Calu3 (cell line): Measurements from ENCODE around the gene RASA2. TPM values are rescaled to one million over a fixed set of nuclear protein-coding genes. Genes with fewer than 3 reads are reported as not detected.
"Not testable (repeated sequence)": the region's sequence is repeated elsewhere in the genome, so short reads cannot be mapped to it uniquely, and the experiment has no call there.

ENCODE experiments used
- BruUV-seq: library from RNA; stranded (reverse); fragments of 400-500 nt; replicated peaks from 2 replicates; lab custom pipeline; 2021; lab: Mats Ljungman, UMichigan
- CTCF ChIA-PET: fragments of 300-600 bp; sonication (Branson Sonifier 250); formaldehyde crosslinking; loops from one replicate; lab custom pipeline; 2022; ENCODE audit warnings: antibody characterized with exemption; lab: Charles Lee
- DNase-seq: peaks from one replicate; pipeline ENCODE4 v3.0.0; 2022
- H3K27ac Mint-ChIP-seq: one replicate; pipeline ENCODE4 v1.8.0; 2022; ENCODE audit warnings: mixed read lengths; ENCODE audit not compliant: unreplicated experiment
- H3K27me3 Mint-ChIP-seq: one replicate; pipeline ENCODE4 v1.8.0; 2022; ENCODE audit warnings: mixed read lengths; ENCODE audit not compliant: unreplicated experiment
- H3K36me3 Mint-ChIP-seq: one replicate; pipeline ENCODE4 v1.8.0; 2022; ENCODE audit warnings: mild to moderate bottlenecking, moderate library complexity, mixed read lengths; ENCODE audit not compliant: insufficient read depth, unreplicated experiment
- H3K4me1 Mint-ChIP-seq: one replicate; pipeline ENCODE4 v1.8.0; 2022; ENCODE audit warnings: mild to moderate bottlenecking, low read depth, mixed read lengths; ENCODE audit not compliant: unreplicated experiment
- H3K4me3 Mint-ChIP-seq: one replicate; pipeline ENCODE4 v1.8.0; 2022; ENCODE audit warnings: mild to moderate bottlenecking, low read depth, moderate library complexity, mixed read lengths; ENCODE audit not compliant: unreplicated experiment
- H3K9me3 Mint-ChIP-seq: one replicate; pipeline ENCODE4 v1.8.0; 2022; ENCODE audit warnings: low read depth, mixed read lengths; ENCODE audit not compliant: unreplicated experiment
- intact Hi-C: fragments of 100-400 bp; cut with micrococcal nuclease; formaldehyde crosslinking; loops from one replicate; pipeline ENCODE4 v1.10.0; 2022; ENCODE audit not compliant: unreplicated experiment
- total RNA-seq: library from RNA; stranded (reverse); gene quantifications from 2 replicates; pipeline ENCODE4 v1.2.3, GENCODE V29; 2022
- TF ChIP-seq, protein P1 (sequence below): fragments of 200-600 bp; IDR thresholded peaks from one replicate; pipeline ENCODE4 v1.8.0; 2022; ENCODE audit warnings: antibody characterized with exemption; ENCODE audit not compliant: unreplicated experiment

Gene RASA2
- total RNA-seq, 1 experiment from 2014 or later = 37.4 TPM

DNA sequence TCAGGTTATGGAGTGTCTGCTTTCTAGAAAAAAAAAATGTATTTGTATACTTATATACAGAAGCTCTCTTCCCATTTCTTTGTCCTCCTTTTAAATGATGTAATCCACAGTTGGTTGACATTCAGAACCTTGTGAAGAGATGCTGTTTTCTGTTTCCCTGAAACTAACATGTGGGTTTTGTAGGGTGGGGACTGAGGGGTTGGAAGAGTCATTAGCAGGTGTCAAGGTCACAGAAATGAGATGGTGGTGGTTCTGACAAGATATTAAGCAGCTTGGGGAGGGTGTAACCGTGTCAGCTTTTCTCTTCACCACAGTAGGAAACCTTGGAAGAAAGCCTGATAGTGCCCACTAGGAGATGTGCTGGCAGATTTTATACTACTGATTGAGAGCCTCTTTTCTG, 2.4 kb downstream of the RASA2 start:
- peaks cover 59% of the 10 kb centered on the region for H3K4me1 Mint-ChIP-seq
- intact Hi-C loops = no loop called here
- DNase-seq = no peak
- CTCF ChIA-PET = no interaction called here
- TF ChIP-seq, protein P1, sequence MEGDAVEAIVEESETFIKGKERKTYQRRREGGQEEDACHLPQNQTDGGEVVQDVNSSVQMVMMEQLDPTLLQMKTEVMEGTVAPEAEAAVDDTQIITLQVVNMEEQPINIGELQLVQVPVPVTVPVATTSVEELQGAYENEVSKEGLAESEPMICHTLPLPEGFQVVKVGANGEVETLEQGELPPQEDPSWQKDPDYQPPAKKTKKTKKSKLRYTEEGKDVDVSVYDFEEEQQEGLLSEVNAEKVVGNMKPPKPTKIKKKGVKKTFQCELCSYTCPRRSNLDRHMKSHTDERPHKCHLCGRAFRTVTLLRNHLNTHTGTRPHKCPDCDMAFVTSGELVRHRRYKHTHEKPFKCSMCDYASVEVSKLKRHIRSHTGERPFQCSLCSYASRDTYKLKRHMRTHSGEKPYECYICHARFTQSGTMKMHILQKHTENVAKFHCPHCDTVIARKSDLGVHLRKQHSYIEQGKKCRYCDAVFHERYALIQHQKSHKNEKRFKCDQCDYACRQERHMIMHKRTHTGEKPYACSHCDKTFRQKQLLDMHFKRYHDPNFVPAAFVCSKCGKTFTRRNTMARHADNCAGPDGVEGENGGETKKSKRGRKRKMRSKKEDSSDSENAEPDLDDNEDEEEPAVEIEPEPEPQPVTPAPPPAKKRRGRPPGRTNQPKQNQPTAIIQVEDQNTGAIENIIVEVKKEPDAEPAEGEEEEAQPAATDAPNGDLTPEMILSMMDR = no peak
- peak overlapping the region; percentile 87 for H3K4me3 Mint-ChIP-seq
- peaks cover 51% of the 10 kb centered on the region for H3K36me3 Mint-ChIP-seq
- H3K27ac Mint-ChIP-seq = peak overlapping the region; percentile 76
- no peaks in the 10 kb centered on the region for H3K9me3 Mint-ChIP-seq
- no TSS peak for BruUV-seq
- no peaks in the 10 kb centered on the region for H3K27me3 Mint-ChIP-seq

DNA sequence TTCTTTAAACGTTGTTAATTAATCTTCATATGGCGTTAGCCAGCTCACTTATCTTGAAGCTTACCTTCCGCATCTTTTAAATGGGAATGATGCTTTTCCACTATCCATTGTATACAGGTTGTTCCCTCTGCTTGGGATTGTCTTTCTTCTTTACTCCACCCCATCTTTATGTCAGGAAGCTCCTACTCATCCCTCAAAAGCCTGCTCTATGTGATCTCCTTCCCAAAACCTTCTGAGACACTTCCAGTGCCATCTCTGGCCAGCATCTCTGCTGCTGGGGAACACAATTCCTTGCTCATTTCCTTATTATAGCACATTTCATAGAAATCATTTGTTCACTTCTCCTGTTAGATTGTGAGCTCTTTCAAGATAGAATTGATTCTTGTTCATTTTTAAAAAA, 4.3 kb downstream of the RASA2 start:
- Mint-ChIP-seq H3K27me3 (no peaks in the 10 kb centered on the region), H3K36me3 (peaks cover 41% of the 10 kb centered on the region), H3K27ac (peak overlapping the region; percentile 17), H3K9me3 (peaks cover 2% of the 10 kb centered on the region), H3K4me3 (peak overlapping the region; percentile 2), H3K4me1 (peaks cover 41% of the 10 kb centered on the region)
- no peak for DNase-seq
- CTCF ChIA-PET = interaction anchor here (1.0 kb wide), 1 partner anchor 14 kb away, joined by 3 read pairs; no protein-coding TSS in a partner anchor
- TF ChIP-seq, protein P1 = no peak
- intact Hi-C loops = no loop called here
- no TSS peak for BruUV-seq

DNA sequence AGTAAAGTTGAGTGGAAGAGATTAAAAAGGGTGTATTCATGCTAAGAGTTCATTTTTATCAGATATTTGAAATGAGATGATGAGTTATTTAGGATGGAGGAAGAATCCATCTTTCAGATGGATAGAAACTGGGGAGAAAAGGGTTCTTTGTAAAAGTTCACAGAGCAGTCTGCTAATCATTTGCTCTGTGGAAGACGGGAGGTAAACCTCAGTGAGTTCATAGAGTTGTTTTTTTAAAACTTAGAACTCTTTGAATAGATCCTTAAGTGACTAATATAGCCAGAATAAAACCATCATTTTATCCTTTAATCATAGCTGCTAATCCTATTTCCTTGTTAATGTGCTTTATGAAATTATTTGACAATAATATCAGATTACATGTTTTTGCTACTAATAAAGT, 5.1 kb downstream of the RASA2 start:
- intact Hi-C loops = no loop called here
- H3K9me3 Mint-ChIP-seq = peaks cover 2% of the 10 kb centered on the region
- no peaks in the 10 kb centered on the region for H3K27me3 Mint-ChIP-seq
- peaks cover 36% of the 10 kb centered on the region for H3K4me1 Mint-ChIP-seq
- CTCF ChIA-PET = no interaction called here
- no peak for DNase-seq
- H3K27ac Mint-ChIP-seq = no peak overlapping the region
- H3K36me3 Mint-ChIP-seq = peaks cover 32% of the 10 kb centered on the region
- no TSS peak for BruUV-seq
- TF ChIP-seq, protein P1 = no peak
- no peak overlapping the region for H3K4me3 Mint-ChIP-seq

DNA sequence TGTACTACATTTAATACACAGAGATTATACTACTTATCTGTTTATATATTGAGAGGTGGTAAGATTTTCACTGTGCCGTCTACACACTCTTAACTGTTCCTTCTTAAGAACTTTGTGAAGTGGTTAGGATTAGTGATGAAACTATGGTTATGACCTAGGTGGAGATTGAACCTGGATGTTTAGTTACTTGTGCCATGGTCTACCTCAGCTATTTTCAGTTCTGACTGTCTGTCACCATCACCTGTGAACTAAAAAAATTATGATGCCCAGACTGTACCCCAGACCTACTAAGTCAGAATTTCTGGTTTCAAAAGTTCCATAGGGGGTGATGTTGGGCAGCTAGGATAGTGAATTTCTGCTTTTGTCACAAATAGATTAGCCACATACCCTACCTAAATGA, 6.4 kb downstream of the RASA2 start:
- peaks cover 2% of the 10 kb centered on the region for H3K9me3 Mint-ChIP-seq
- CTCF ChIA-PET = no interaction called here
- no peak overlapping the region for H3K4me3 Mint-ChIP-seq
- no peak overlapping the region for H3K27ac Mint-ChIP-seq
- DNase-seq = no peak
- no TSS peak for BruUV-seq
- TF ChIP-seq, protein P1 = no peak
- peaks cover 36% of the 10 kb centered on the region for H3K4me1 Mint-ChIP-seq
- intact Hi-C loops = no loop called here
- peaks cover 23% of the 10 kb centered on the region for H3K36me3 Mint-ChIP-seq
- no peaks in the 10 kb centered on the region for H3K27me3 Mint-ChIP-seq

DNA sequence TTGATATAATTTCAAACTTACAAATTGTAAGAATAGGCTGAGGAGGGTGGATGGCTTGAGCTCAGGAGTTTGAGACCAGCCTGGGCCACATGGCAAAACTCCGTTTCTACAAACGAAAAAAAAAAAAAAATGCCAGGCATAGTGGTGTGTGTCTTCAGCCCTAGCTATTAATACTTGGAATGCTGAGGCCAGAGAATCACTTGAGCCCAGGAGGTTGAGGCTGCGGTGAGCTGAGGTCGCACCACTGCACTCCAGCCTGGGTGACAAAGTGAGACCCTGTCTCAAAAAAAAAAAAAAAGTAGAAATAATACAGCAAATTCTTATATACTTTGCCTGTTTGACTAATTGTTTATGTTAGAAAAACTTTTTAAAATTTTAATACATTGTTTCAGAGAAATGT, 10.8 kb downstream of the RASA2 start:
- H3K36me3 Mint-ChIP-seq, CTCF ChIA-PET, H3K27me3 Mint-ChIP-seq, H3K9me3 Mint-ChIP-seq, DNase-seq, BruUV-seq, intact Hi-C loops, H3K27ac Mint-ChIP-seq, H3K4me1 Mint-ChIP-seq, H3K4me3 Mint-ChIP-seq: not testable (repeated sequence)
